Panc1 (cell line): ENCODE measurements around the gene SUN1.

Source experiments
- CTCF ChIP-seq: fragments of 450-650 bp; IDR thresholded peaks from 2 replicates; pipeline ENCODE4 v1.5.1; 2017; ENCODE audit warnings: mild to moderate bottlenecking
- POLR2AphosphoS5 ChIP-seq: IDR thresholded peaks from 2 replicates; pipeline ENCODE4 v1.6.1; 2012; ENCODE audit warnings: mild to moderate bottlenecking, low read depth, low read length, moderate library complexity

GRCh38 chr7:890868-891267 is 58.6 kb downstream of the SUN1 start:
- TF ChIP-seq CTCF = no peak
- TF ChIP-seq POLR2AphosphoS5 = no peak
